ENCODE results near the gene NFKBIB. TPM values are rescaled to one million over a fixed set of nuclear protein-coding genes. Genes with fewer than 3 reads are reported as not detected.

The NFKBIB gene
- total RNA-seq, 2 donors from 2014 or later, result 25.3 to 28.4 TPM

GRCh38 chr19:38915329-38916321 is 15.9 kb downstream of the NFKBIB start:
- no peak for TF ChIP-seq CTCF (IDR thresholded peaks at IDR 0.05)
- no peak for DNase-seq (ENCODE audit: low spot score)

GRCh38 chr19:38917516-38917915 is 17.7 kb downstream of the NFKBIB start:
- ATAC-seq (ENCODE audit: insufficient number of reproducible peaks, low FRiP score, low read depth) (no peak), DNase-seq (ENCODE audit: low spot score) (no peak)
- TF ChIP-seq CTCF (IDR thresholded peaks at IDR 0.05), result no peak
- Histone ChIP-seq H3K27me3 (replicated peaks; ENCODE audit: insufficient read depth) (no peaks in the 10 kb centered on the region), H3K4me1 (ENCODE audit: control insufficient read depth in 1 of 2, low read depth in 2 of 2) (no peaks in the 10 kb centered on the region), H3K4me3 (no peak overlapping the region), H3K9me3 (no peaks in the 10 kb centered on the region), H3K27ac (no peak overlapping the region), H3K36me3 (no peaks in the 10 kb centered on the region)

More at GRCh38 chr19:38915329-38916321, 15.9 kb downstream of the NFKBIB start:
- Histone ChIP-seq H3K27ac (no peak overlapping the region), H3K36me3 (no peaks in the 10 kb centered on the region), H3K4me1 (ENCODE audit: control insufficient read depth in 1 of 2, low read depth in 2 of 2) (no peaks in the 10 kb centered on the region), H3K9me3 (no peaks in the 10 kb centered on the region), H3K27me3 (replicated peaks; ENCODE audit: insufficient read depth) (no peaks in the 10 kb centered on the region), H3K4me3 (no peak overlapping the region)
- ATAC-seq (ENCODE audit: insufficient number of reproducible peaks, low FRiP score, low read depth), result no peak

GRCh38 chr19:38917921-38918491 is 18.2 kb downstream of the NFKBIB start:
- Histone ChIP-seq H3K9me3 (no peaks in the 10 kb centered on the region), H3K27ac (no peak overlapping the region), H3K27me3 (replicated peaks; ENCODE audit: insufficient read depth) (no peaks in the 10 kb centered on the region), H3K36me3 (no peaks in the 10 kb centered on the region), H3K4me3 (no peak overlapping the region), H3K4me1 (ENCODE audit: control insufficient read depth in 1 of 2, low read depth in 2 of 2) (no peaks in the 10 kb centered on the region)
- DNase-seq (ENCODE audit: low spot score) (no peak), ATAC-seq (ENCODE audit: insufficient number of reproducible peaks, low FRiP score, low read depth) (no peak)
- TF ChIP-seq CTCF (IDR thresholded peaks at IDR 0.05), result no peak

GRCh38 chr19:38918526-38918925 is 18.8 kb downstream of the NFKBIB start:
- ATAC-seq (ENCODE audit: insufficient number of reproducible peaks, low FRiP score, low read depth), result no peak
- DNase-seq (ENCODE audit: low spot score), result no peak
- Histone ChIP-seq H3K27me3 (replicated peaks; ENCODE audit: insufficient read depth) (no peaks in the 10 kb centered on the region), H3K36me3 (no peaks in the 10 kb centered on the region), H3K27ac (no peak overlapping the region), H3K4me3 (no peak overlapping the region), H3K9me3 (no peaks in the 10 kb centered on the region), H3K4me1 (ENCODE audit: control insufficient read depth in 1 of 2, low read depth in 2 of 2) (no peaks in the 10 kb centered on the region)
- TF ChIP-seq CTCF (IDR thresholded peaks at IDR 0.05), result no peak

GRCh38 chr19:38919837-38920601 is 20.2 kb downstream of the NFKBIB start:
- peaks cover 3% of the 10 kb centered on the region for H3K36me3 ChIP-seq
- DNase-seq (ENCODE audit: low spot score), result no peak
- TF ChIP-seq CTCF (IDR thresholded peaks at IDR 0.05), result no peak

More at GRCh38 chr19:38919837-38920601, 20.2 kb downstream of the NFKBIB start:
- H3K4me3 ChIP-seq, result no peak overlapping the region
- no peak overlapping the region for H3K27ac ChIP-seq
- no peaks in the 10 kb centered on the region for H3K27me3 ChIP-seq (replicated peaks; ENCODE audit: insufficient read depth)
- ATAC-seq (ENCODE audit: insufficient number of reproducible peaks, low FRiP score, low read depth), result no peak
- no peaks in the 10 kb centered on the region for H3K9me3 ChIP-seq
- no peaks in the 10 kb centered on the region for H3K4me1 ChIP-seq (ENCODE audit: control insufficient read depth in 1 of 2, low read depth in 2 of 2)

Data from thoracic aorta (tissue), 2 donors.